ENCODE measurements around the gene TMSB10.

Gene TMSB10

GRCh38 chr2:84902526-84902925, 2.9 kb upstream of the TMSB10 start:
- no peak for TF ChIP-seq CTCF (IDR thresholded peaks at IDR 0.05; ENCODE audit: insufficient read depth, low read depth, low read length, missing control alignments)
- no peak for DNase-seq (ENCODE audit: low read depth)
- H3K4me3 ChIP-seq (ENCODE audit: low read depth, low read length): no peak overlapping the region

- no peak for DNase-seq (ENCODE audit: low read depth)
- no peak for TF ChIP-seq CTCF (IDR thresholded peaks at IDR 0.05; ENCODE audit: insufficient read depth, low read depth, low read length, missing control alignments)
- H3K4me3 ChIP-seq (ENCODE audit: low read depth, low read length): peak overlapping the region; percentile 69; the same call in 1 of the 2 replicates
Observed at GRCh38 chr2:84904151-84904550, 1.3 kb upstream of the TMSB10 start.

GRCh38 chr2:84904717-84905174, 710 bp upstream of the TMSB10 start:
- TF ChIP-seq CTCF (IDR thresholded peaks at IDR 0.05; ENCODE audit: insufficient read depth, low read depth, low read length, missing control alignments): no peak
- DNase-seq (ENCODE audit: low read depth): no peak
- peak overlapping the region; percentile 69 for H3K4me3 ChIP-seq (ENCODE audit: low read depth, low read length)

GRCh38 chr2:84906108-84906899, 848 bp downstream of the TMSB10 start:
- no peak for TF ChIP-seq CTCF (IDR thresholded peaks at IDR 0.05; ENCODE audit: insufficient read depth, low read depth, low read length, missing control alignments)
- peak; percentile 72 for DNase-seq (ENCODE audit: low read depth)
- peak overlapping the region; percentile 69 for H3K4me3 ChIP-seq (ENCODE audit: low read depth, low read length)

- TF ChIP-seq CTCF (IDR thresholded peaks at IDR 0.05; ENCODE audit: insufficient read depth, low read depth, low read length, missing control alignments): no peak
- H3K4me3 ChIP-seq (ENCODE audit: low read depth, low read length): peak overlapping the region; percentile 69
- peak; percentile 79 for DNase-seq (ENCODE audit: low read depth)
Observed at GRCh38 chr2:84906900-84907714, 1.7 kb downstream of the TMSB10 start.

GRCh38 chr2:84908948-84909713, 3.7 kb downstream of the TMSB10 start:
- no peak overlapping the region for H3K4me3 ChIP-seq (ENCODE audit: low read depth, low read length)
- DNase-seq (ENCODE audit: low read depth): peak; percentile 67
- TF ChIP-seq CTCF (IDR thresholded peaks at IDR 0.05; ENCODE audit: insufficient read depth, low read depth, low read length, missing control alignments): no peak
